Hepatocyte (in vitro differentiated cells): ENCODE data around the gene ZNF641. TPM values are rescaled to one million over a fixed set of nuclear protein-coding genes. Genes with fewer than 3 reads are reported as not detected.

Experiments used
- DNase-seq: peaks from one replicate; pipeline ENCODE4 v3.0.0-alpha.2; 2016; ENCODE audit warnings: low spot score
- H2AFZ ChIP-seq: fragments of 200-600 bp; sonication (generic); 2 replicates; pipeline ENCODE4 v1.6.0; 2016; ENCODE audit warnings: antibody characterized with exemption, mild to moderate bottlenecking
- H3K27ac ChIP-seq: fragments of 200-600 bp; sonication (generic); 2 replicates; pipeline ENCODE4 v1.5.1; 2016; ENCODE audit warnings: mild to moderate bottlenecking
- H3K27me3 ChIP-seq: fragments of 200-600 bp; sonication (generic); 2 replicates; pipeline ENCODE4 v1.6.1; 2016
- H3K36me3 ChIP-seq: fragments of 200-600 bp; sonication (generic); replicated peaks from 2 replicates; pipeline ENCODE4 v1.5.1; 2016; ENCODE audit warnings: low read depth; ENCODE audit not compliant: insufficient read depth
- H3K4me1 ChIP-seq: fragments of 200-600 bp; sonication (generic); 2 replicates; pipeline ENCODE4 v1.5.1; 2016; ENCODE audit warnings: mild to moderate bottlenecking, moderate library complexity; ENCODE audit not compliant: insufficient read depth
- H3K4me2 ChIP-seq: fragments of 200-600 bp; sonication (generic); 2 replicates; pipeline ENCODE4 v1.6.0; 2016
- H3K4me3 ChIP-seq: fragments of 200-600 bp; sonication (generic); 2 replicates; pipeline ENCODE4 v1.5.1; 2016; ENCODE audit warnings: mild to moderate bottlenecking
- H3K79me2 ChIP-seq: fragments of 200-600 bp; sonication (generic); 2 replicates; pipeline ENCODE4 v1.6.0; 2017; ENCODE audit warnings: mild to moderate bottlenecking
- H3K9me2 ChIP-seq: fragments of 200-600 bp; sonication (generic); replicated peaks from 2 replicates; pipeline ENCODE4 v1.6.0; 2017; ENCODE audit warnings: mild to moderate bottlenecking; ENCODE audit not compliant: insufficient read depth
- H3K9me3 ChIP-seq: fragments of 200-600 bp; sonication (generic); 2 replicates; pipeline ENCODE4 v1.5.1; 2016; ENCODE audit warnings: low read depth, mild to moderate bottlenecking
- H4K20me1 ChIP-seq: fragments of 200-600 bp; sonication (generic); 2 replicates; pipeline ENCODE4 v1.6.0; 2016; ENCODE audit warnings: mild to moderate bottlenecking; ENCODE audit not compliant: insufficient read depth, poor library complexity, severe bottlenecking
- CTCF ChIP-seq: fragments of 200-600 bp; sonication (generic); IDR thresholded peaks from 2 replicates; pipeline ENCODE4 v1.5.1; 2016; ENCODE audit warnings: antibody characterized with exemption, mild to moderate bottlenecking; ENCODE audit not compliant: poor library complexity
- EZH2 ChIP-seq: fragments of 200-600 bp; sonication (generic); IDR thresholded peaks from 2 replicates; pipeline ENCODE4 v1.6.1; 2016; ENCODE audit warnings: antibody characterized with exemption, mild to moderate bottlenecking, borderline replicate concordance
- EZH2phosphoT487 ChIP-seq: fragments of 200-600 bp; sonication (generic); IDR thresholded peaks from one replicate; pipeline ENCODE4 v1.6.1; 2018; ENCODE audit warnings: antibody characterized with exemption, mild to moderate bottlenecking, low read depth, moderate library complexity; ENCODE audit not compliant: unreplicated experiment, severe bottlenecking
- WGBS: methylation state at CpG from one replicate; pipeline ENCODE4 v1.1.6; 2016; ENCODE audit warnings: low lambda C conversion rate; ENCODE audit errors: missing lambda C conversion rate; 5-methylcytosine and 5-hydroxymethylcytosine counted together
- polyA plus RNA-seq: library from polyadenylated mRNA; unstranded; fragments of >200 nt; fragmentation: Nextera tagmentation; extraction: Ambion mirVana; gene quantifications from 2 replicates; pipeline ENCODE4 v1.2.1, GENCODE V29; 2016
- total RNA-seq: library from RNA; depleted of rRNA; stranded (reverse); fragments of >200 nt; gene quantifications from 2 replicates; pipeline ENCODE4 v1.2.3, GENCODE V29; 2014

The ZNF641 gene
- total and polyA plus RNA-seq, 2 experiments from 2014 or later, result 15.5 to 37.2 TPM

DNA sequence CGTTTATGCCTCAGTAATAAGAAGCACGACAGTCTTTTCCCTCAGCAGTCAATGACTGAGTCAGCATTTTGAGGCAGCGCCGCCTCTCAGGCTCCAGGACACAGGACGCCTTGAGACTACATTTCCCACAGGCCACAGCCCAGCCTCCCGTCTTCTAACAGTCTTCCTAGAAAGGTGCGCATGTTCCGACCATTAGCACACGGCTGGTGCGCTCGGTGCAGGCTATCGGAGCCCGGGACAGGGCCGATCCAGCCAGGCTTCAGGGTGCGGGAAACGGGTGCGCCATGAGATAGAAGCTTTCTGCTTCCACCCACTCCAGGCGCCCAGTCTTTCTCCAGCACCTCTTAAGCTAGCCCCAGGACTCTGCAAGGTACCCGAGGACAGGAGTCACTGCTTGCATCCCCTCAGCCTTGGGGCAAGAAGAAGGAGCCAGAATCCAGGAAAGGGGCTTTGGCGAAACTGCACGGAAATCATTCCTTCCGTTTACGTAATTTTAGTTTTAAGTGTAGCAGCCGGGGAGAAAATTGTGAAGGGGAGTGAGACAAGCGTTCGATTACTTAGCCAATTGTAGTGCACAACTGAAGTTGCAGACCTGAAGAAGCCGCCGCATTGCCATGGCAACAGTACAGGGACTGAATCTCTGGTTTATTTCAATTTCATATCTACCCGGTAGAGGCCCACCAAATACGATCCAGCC, 54.0 kb downstream of the ZNF641 start:
- DNase-seq, result peak; percentile 92
- peak overlapping the region; percentile 26 for H3K27ac ChIP-seq
- no peaks in the 10 kb centered on the region for H3K27me3 ChIP-seq
- H3K36me3 ChIP-seq, result no peaks in the 10 kb centered on the region
- H3K9me2 ChIP-seq, result no peaks in the 10 kb centered on the region
- H3K4me1 ChIP-seq, result no peaks in the 10 kb centered on the region
- TF ChIP-seq EZH2, result no peak
- no peak for TF ChIP-seq EZH2phosphoT487
- no peak for TF ChIP-seq CTCF
- no peaks in the 10 kb centered on the region for H4K20me1 ChIP-seq
- no peaks in the 10 kb centered on the region for H3K79me2 ChIP-seq
- H3K4me2 ChIP-seq, result peak overlapping the region; percentile 82
- H3K4me3 ChIP-seq, result peak overlapping the region; percentile 24
- H2AFZ ChIP-seq, result peak overlapping the region; percentile 74
- WGBS, result 14% methylated on average over 30 of the region's 30 CpGs
- no peaks in the 10 kb centered on the region for H3K9me3 ChIP-seq

DNA sequence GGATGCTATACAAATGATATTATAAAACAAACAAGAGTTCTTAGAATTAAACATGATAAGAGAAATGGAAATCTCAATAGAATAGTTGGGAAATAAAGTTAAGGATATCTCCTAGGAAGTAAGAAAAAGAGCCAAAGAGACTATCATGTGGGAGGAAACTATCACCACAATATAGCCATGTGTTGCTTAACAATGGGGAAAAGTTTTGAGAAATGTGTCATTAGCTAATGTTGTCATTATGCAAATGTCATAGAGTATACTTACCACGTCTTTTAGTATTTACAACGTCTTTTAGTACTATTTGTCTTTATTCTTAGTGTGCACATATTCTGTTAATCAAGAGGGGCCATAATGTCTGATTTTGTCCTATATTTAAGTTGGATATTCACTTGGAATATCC, 58.7 kb downstream of the ZNF641 start:
- Histone ChIP-seq H2AFZ (no peak overlapping the region), H3K79me2 (no peaks in the 10 kb centered on the region), H4K20me1 (no peaks in the 10 kb centered on the region), H3K4me1 (no peaks in the 10 kb centered on the region), H3K27me3 (no peaks in the 10 kb centered on the region), H3K4me2 (no peak overlapping the region), H3K9me2 (no peaks in the 10 kb centered on the region), H3K27ac (no peak overlapping the region), H3K9me3 (no peaks in the 10 kb centered on the region), H3K36me3 (no peaks in the 10 kb centered on the region), H3K4me3 (no peak overlapping the region)
- TF ChIP-seq EZH2, result no peak
- no peak for TF ChIP-seq EZH2phosphoT487
- DNase-seq, result no peak
- 42% methylated on average over 2 of the region's 2 CpGs for WGBS

DNA sequence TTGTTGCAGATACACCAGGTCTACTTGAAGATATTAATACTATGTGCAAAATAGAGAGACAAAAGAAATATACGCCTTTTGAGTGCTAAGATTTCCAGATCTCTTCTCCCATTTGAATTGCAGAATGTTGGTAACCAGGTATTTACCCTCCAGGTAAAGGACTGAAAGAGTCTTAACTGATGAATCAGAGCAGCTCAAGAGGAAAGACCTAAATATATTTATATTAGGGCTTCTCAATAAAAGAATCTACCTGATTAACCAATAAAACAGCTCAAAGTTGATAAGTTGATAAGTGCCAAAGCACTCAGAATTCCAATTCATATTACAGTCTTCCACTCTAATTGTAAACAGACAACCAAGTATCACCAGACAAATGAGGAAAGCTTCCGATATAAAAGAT, 59.2 kb downstream of the ZNF641 start:
- no peaks in the 10 kb centered on the region for H4K20me1 ChIP-seq
- H3K4me1 ChIP-seq, result no peaks in the 10 kb centered on the region
- H3K9me3 ChIP-seq, result no peaks in the 10 kb centered on the region
- H3K27me3 ChIP-seq, result no peaks in the 10 kb centered on the region
- H3K79me2 ChIP-seq, result no peaks in the 10 kb centered on the region
- no peaks in the 10 kb centered on the region for H3K9me2 ChIP-seq
- H3K36me3 ChIP-seq, result no peaks in the 10 kb centered on the region
- no peak overlapping the region for H3K4me2 ChIP-seq
- no peak for DNase-seq
- H3K4me3 ChIP-seq, result no peak overlapping the region
- no peak overlapping the region for H3K27ac ChIP-seq
- 81% methylated on average over 2 of the region's 2 CpGs for WGBS
- H2AFZ ChIP-seq, result no peak overlapping the region
- TF ChIP-seq EZH2phosphoT487, result no peak
- TF ChIP-seq EZH2, result no peak
- TF ChIP-seq CTCF, result no peak

DNA sequence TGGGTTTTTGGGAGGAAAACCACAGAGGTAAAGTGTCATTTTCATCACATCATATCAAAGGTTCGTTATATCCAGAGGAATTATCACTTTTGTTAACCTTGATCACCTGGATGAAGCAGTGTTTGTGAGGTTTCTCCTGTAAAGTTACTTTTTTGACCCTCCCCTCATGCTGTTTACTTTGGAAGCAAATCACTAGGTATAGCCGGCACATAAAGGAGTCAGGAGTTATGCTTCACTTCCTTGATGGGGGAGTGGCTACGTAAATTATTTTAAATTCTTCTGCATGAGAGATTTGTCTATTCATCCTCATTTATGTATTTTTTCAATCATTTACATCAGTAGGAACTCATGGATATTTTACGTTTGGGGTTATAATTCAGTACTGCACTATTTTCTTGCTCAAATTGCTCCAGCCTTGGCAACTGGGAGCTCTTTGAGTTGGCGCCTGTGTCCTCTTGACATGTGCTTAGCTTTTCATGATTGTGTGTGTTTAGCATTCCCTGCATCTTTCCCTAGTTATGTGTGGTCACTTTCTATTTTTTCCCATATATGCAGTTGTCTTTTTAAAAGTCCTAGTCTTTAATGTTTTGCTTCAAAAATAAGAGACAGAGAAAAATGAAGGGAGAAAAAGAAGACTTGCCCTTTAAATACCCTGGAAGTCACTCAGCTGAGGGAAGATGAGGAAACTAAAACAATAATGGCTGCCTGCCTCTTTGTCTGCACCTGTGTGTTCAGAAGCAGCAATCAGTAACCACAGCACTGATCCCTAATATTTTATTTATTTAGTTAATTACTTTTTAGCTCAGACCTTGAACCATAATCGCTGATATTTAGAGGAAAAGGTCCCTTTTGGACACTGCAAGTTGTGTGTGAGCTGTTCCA, 62.1 kb downstream of the ZNF641 start:
- no peak for DNase-seq
- TF ChIP-seq EZH2phosphoT487 (no peak), EZH2 (no peak), CTCF (no peak)
- Histone ChIP-seq H3K9me3 (no peaks in the 10 kb centered on the region), H4K20me1 (no peaks in the 10 kb centered on the region), H3K36me3 (no peaks in the 10 kb centered on the region), H3K4me3 (no peak overlapping the region), H3K79me2 (no peaks in the 10 kb centered on the region), H3K9me2 (no peaks in the 10 kb centered on the region), H3K27me3 (no peaks in the 10 kb centered on the region), H3K4me2 (no peak overlapping the region), H3K27ac (no peak overlapping the region), H2AFZ (no peak overlapping the region), H3K4me1 (no peaks in the 10 kb centered on the region)
- WGBS, result 77% methylated on average over 6 of the region's 6 CpGs
